GM12873 (cell line): Measurements from ENCODE around the gene MEGF8.
A peak's percentile ranks its signal among the peaks of the same experiment; 100 is the strongest.

Experiments
- CTCF ChIP-seq: IDR thresholded peaks from 2 replicates; pipeline ENCODE4 v1.5.1; 2012; ENCODE audit warnings: low read depth, mild to moderate bottlenecking, moderate library complexity, low read length, control low read depth; ENCODE audit not compliant: insufficient read depth; ENCODE audit errors: missing control alignments

MEGF8 gene

DNA sequence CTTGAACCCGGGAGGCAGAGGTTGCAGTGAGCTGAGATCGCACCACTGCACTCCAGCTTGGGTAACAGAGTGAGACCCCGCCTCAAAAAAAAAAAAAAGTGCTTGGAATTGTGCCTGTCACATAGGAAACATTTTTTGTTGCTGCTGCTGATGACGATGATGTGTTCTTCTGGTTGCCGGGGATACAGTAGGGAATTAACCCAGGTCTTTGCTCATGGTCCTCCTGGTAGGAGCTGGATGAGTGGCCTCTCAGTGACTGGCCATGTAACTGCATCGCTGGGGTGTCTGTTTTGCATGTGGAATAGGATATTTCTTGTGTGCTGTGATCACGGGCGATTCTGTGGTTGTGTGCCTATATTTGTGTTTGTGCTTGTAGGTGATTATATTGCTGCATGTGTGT, 69.3 kb downstream of the MEGF8 start:
- TF ChIP-seq CTCF = no peak

DNA sequence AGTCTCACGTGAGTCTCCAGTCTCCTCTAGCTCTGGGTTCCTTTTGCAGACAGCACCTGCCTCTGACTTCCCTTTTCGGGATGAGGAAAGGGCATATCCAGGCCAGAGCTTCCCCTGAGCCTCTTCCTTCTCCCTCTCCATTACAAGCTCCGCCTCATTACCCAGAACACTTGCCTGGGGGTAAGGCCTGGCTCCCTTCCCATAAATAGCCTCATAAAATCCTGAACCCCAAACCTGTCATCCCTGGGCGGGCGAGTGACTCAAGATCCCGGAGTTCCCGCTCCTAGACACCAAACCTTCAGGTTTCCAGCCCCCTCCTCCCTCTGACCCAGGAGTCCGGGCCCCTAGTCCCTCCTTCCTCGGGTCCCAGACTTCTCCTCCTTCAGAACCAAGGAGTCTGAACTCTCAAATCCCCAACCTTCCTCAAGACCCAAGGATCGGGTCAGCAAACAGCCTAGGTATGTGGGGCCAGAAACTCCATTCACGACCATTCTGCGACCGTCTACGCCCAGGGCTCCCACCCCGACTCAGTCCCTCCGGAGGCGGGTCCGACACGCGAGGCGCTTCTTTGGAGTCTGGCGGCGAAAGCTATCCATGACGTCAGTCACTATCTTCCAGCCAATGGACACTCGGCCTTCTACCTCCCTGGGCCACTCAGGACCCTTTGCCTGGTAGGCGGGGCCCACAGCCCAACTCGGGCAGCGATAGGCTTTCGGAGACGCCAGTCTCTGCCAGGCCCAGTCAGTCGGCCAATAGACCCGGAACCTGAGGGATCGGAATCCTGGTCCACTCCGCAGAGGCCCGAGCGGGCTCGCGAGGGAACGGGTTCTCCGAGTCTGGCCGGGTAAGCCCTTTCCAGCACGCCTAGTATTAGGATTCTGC, 71.2 kb downstream of the MEGF8 start:
- TF ChIP-seq CTCF = no peak

- TF ChIP-seq CTCF = no peak
Measured at GRCh38 chr19:42397263-42398166, 72.1 kb downstream of the MEGF8 start.

DNA sequence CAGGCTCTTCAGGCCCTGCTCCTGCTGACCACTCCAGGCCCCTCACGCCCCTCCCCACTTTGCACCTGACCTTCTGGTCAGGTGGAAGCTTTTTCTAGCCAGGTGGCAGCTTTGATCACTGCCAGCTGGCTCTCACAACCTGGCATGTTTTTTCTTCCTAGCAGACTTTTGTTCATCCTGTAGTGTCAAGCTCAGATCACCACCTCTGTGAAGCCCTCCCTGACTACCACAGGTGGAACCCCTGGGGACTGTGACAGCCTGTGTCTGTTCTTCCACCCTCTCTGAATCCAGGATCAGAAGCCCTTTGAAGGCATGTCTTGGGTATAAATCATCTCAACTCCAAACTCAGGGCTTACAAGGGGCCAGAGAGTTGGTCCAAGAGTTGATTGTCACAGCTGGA, 75.0 kb downstream of the MEGF8 start:
- TF ChIP-seq CTCF = no peak

DNA sequence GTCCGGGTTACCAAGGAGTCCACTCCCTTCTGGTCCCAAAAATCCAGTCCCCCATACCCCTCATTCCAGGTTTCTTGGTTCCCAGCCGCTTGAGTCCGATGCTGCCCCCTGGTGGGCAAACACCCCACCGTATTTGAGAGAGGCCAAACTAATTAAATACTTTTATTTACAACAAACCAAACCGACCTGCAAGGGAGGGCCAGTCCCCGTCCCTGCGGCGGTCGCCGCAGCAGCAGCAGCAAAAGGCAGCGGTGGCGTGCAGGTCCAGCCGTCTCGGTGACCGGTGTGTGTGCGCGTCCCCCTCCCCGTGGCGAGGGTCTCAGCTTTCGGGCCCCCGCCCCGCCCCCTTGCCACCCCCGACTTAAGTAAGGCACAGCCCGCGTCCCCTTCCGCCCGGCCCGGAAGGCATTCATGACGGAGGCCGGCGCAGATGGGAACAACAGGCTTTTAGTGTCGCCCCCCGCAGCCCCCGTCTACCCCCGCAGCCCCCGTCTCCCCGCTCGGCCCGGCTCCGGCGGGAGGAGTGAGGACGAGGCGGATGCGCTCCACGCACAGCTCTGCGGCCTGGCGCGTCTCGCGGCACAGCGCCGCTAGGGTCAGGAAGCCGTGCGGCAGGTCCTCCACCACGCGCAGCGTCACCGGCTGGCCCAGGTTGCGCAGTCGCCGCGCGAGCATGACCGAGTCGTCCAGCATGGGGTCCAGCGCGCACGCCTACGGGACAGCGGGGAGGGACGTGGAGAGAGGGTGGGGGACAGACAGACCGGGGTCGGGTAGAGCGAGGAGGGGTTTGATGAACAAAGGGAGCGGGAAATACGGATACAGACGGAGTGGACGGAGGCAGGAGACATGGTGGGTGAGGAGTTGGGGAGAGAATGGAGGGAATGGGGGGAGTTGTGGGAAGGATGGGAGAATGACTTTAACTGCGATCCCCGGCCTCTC, 76.2 kb downstream of the MEGF8 start:
- TF ChIP-seq CTCF = peak; percentile 74

- no peak for TF ChIP-seq CTCF
Measured at GRCh38 chr19:42402376-42403116, 77.1 kb downstream of the MEGF8 start.
